Hematopoietic multipotent progenitor cell treated with erythropoietin and hydrocortisone succinate and interleukin-3 and kit ligand, for 6 days (in vitro differentiated cells): Measurements from ENCODE around the gene EPSTI1.
"Not testable (repeated sequence)": the region's sequence is repeated elsewhere in the genome, so short reads cannot be mapped to it uniquely, and the experiment has no call there.

ENCODE experiments used
- DNase-seq: peaks from one replicate; pipeline ENCODE4 v3.0.0-alpha.2; 2015

Gene EPSTI1

GRCh38 chr13:42891591-42891990 lies 100.5 kb downstream of the EPSTI1 start:
- DNase-seq: no peak

DNA sequence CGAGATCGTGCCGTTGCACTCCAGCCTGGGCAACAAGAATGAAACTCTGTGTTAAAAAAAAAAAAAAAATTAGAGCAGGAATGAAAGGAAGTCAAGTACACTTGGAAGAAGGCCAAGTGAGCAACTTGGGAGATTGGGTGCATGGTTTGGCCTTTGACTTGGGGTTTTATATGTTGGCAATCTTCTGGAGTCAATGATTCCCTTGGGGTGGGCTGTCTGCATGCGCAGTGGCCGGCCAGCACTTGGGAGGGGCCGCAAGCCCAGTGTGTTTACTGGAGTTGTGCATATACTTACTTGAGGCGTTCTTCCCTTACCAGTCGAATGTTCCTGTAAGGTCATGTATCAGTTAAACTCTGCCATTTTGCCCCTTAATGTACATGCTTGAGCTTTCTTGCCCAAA lies 106.7 kb downstream of the EPSTI1 start:
- DNase-seq: no peak

DNA sequence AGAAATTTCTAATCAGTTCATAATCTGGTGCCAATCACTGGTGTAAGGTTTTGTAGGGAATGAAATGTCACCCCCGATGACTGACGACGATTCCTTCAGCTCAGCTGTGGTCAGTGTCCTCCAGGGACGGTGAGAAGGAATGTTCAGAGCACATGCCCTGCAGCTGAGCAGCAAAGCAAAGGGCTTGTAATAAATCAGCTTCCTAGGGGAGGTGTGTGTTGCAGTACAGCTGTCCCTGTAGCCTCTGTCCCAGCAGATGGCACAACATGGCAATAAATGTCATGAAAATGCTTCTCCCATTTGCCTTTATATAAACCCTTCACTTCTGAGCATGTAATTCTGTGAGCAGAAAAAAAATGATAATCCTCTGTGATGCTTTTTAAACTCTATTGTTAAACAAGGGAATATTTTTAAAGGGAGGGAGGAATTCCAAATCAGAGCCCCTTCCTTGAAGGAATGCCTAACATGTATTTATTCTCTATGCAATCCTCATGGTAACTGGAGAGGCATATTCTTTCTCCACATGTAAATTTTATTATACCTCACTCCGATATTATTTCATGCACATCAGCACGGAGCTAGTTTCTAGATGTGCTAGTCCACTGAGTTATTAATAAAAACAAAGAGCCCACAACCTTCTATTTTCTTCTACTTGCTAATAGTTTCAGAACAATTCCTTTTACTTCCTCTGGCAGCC lies 108.1 kb downstream of the EPSTI1 start:
- DNase-seq: peak; percentile 15

- DNase-seq: no peak
Measured at GRCh38 chr13:42883142-42883541, 108.9 kb downstream of the EPSTI1 start.

DNA sequence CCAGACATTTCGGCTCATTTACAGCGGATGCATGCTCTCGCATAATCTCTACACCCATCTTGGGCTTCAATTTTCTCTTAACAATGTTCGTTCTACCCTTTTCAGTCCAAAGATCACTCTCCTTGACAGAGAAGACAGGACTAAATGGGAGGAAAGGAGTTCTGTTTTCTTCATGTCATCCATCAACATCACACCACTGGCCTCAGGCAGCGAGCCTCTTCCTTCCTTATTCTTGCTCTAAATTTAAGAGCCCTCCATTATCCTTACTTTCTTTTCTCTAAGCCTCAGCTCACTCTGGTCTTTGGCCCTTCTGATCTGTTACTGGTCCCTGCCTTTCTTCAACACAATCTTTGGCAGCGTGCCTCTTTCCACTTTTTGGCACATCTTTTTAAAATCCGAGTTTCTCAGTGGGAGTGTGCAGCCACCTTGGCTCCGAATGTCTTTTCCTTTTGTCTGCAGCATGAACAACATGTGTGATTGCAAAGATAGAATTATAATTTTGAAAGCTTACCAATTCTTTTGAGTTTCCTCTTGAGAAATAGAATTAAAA lies 111.9 kb downstream of the EPSTI1 start:
- no peak for DNase-seq

DNA sequence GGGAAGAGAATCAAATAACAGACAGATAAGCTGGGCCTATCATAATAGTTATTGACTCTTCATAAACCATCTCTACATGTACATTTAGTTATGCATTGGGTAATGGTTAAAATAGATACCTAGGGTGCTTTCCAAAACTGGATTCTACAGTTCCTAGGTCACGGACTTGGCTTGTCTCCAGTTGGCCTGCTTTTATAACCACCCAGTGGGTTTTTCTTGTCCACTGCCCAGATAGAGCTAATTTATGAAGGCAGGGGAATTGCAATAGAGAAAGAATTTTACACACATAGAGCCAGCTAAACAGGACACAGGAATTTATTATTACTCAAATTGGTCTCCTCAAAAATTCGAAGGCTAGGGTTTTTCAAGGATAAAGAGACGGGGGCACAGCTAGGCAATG lies 113.3 kb downstream of the EPSTI1 start:
- no peak for DNase-seq

GRCh38 chr13:42876887-42877545 lies 115.0 kb downstream of the EPSTI1 start:
- DNase-seq: no peak

GRCh38 chr13:42876270-42876714 lies 115.7 kb downstream of the EPSTI1 start:
- DNase-seq: no peak

DNA sequence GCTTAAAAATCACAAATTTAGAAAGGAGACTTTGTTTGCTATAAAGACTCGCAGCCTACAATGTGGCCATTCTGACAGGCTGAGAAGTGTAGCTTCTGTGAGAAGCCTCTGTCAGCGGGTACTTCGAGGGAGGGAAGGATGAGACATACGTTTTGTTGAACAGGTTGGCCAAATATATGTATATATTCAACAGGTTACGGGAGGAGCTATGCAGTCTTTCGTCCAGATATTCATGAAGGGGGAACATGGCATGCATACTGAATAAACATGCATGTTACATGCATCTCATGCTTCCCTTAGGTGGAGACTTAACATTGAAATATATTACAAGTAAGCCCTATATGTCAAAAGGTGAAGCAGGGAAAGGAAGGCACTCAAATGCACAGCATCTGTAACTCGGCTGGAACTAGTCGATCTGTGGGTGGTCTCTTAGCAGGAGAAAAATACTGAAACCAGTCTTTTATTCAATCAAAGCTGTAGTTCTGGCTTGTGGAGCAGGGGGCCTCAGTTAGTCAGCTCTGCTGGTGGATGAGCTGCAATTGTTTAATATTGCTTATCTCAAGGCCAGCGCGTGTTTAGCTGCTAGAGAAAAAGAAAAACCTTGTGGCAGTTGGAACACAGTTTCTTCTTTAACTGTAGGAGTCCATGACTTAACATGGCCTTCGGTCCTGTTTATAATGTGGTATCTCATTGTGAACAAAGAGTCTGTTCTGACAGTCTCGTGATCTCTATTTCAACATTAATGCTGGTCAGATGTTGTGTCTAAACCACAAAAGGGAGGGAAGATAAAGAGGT lies 116.4 kb downstream of the EPSTI1 start:
- peak; percentile 6 for DNase-seq

GRCh38 chr13:42874221-42874620 lies 117.8 kb downstream of the EPSTI1 start:
- DNase-seq: no peak

DNA sequence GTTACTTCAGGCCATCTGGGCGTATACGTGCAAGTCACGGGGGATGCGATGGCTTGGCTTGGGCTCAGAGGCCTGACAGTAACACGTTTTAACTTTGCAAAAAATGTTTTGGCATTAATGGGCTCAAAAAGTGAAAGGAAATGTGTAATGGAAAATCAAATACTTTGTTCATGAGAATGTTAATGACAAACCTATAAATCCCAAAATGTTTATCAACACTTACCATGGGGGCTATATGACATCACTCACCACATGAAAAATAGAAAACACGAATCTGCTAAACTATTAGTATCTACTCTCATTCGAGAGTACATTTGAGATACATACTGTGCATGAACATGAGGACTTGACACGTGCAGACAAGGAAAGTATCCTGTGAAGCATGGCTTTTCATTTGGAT lies 119.0 kb downstream of the EPSTI1 start:
- DNase-seq: no peak

- no peak for DNase-seq
Measured at GRCh38 chr13:42867232-42867631, 124.8 kb downstream of the EPSTI1 start.

- no peak for DNase-seq
Measured at GRCh38 chr13:42865768-42866102, 126.3 kb downstream of the EPSTI1 start.

GRCh38 chr13:42864952-42865767 lies 126.9 kb downstream of the EPSTI1 start:
- DNase-seq: no peak

- not testable (repeated sequence) for DNase-seq
Measured at GRCh38 chr13:42862370-42862769, 129.7 kb downstream of the EPSTI1 start.

GRCh38 chr13:42860485-42860884 lies 131.6 kb downstream of the EPSTI1 start:
- DNase-seq: no peak

- no peak for DNase-seq
Measured at GRCh38 chr13:42859760-42860159, 132.3 kb downstream of the EPSTI1 start.

GRCh38 chr13:42855410-42855809 lies 136.6 kb downstream of the EPSTI1 start:
- no peak for DNase-seq

DNA sequence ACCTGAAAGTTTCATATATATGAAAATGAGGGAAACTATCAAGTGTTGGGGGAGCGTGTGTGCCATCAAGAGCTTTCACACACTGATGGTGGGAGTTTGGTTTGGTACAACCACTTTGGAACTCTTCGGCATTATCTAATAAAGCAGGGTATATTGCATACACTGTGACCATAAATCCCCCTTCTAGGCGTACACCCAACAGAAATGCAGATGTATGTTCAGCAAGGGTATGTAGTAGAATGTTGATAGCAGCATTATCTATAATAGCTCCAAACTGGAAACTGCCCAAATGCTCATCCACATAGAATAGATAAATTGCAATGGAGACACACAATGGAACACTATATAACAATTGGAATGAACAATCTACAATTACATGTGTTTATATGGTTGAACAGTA lies 139.9 kb downstream of the EPSTI1 start:
- no peak for DNase-seq

DNA sequence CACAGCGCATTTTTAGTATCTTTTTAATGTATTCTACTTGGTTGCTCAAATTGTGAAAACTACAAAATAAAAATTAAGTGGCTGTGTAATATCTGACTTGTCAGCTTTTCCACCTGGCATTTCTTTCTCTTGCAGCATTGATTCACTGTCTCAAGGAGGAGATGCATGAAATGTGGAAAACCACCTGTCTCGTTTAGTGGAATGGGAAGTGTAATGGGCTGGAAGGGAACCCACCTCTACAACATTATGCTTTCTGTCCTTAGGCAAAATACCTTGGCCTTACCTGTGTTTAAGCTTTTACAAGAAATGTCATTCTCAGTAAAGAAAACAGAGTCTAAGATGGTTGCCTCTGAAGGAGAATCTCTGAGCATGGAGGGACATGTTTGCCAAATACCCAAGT lies 142.8 kb downstream of the EPSTI1 start:
- DNase-seq: no peak

GRCh38 chr13:42847891-42848663 lies 144.0 kb downstream of the EPSTI1 start:
- DNase-seq: no peak
